GM18951 (cell line): ENCODE measurements around the gene SRGAP3.

Experiments
- POLR2A ChIP-seq: IDR thresholded peaks from 4 replicates; pipeline ENCODE4 v1.6.1; 2011; ENCODE audit warnings: mild to moderate bottlenecking; ENCODE audit not compliant: insufficient read length, insufficient read depth; ENCODE audit errors: extremely low read depth
- in situ Hi-C: fragments of 300-500 bp; cut with MboI; formaldehyde crosslinking; loops from one replicate; pipeline ENCODE4 v1.12.0; 2022; ENCODE audit warnings: low sequenced_read_pairs, mixed read lengths, inconsistent platforms; ENCODE audit not compliant: unreplicated experiment

The SRGAP3 gene

GRCh38 chr3:9021271-9022009, 228.0 kb downstream of the SRGAP3 start:
- TF ChIP-seq POLR2A = no peak
- in situ Hi-C loops = no loop called here

DNA sequence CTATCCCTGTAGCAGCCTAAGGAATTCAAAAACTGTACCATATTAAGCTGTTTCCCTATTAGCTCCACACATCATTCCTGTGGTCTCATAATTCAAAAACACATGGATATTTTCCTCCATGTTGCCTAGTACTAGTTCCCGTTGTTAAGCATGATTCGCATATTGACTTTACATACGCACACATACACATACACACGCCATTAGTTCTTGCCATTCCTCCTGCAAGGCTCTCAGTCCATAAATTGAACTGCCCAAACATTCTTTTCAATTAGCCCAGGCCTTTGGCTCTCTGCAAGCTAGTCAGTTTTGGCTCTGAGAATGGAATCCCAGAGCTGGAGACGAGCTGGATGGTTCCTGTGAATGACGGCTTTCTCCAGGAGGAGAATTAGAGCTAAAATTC, 229.0 kb downstream of the SRGAP3 start:
- no peak for TF ChIP-seq POLR2A
- in situ Hi-C loops = no loop called here

DNA sequence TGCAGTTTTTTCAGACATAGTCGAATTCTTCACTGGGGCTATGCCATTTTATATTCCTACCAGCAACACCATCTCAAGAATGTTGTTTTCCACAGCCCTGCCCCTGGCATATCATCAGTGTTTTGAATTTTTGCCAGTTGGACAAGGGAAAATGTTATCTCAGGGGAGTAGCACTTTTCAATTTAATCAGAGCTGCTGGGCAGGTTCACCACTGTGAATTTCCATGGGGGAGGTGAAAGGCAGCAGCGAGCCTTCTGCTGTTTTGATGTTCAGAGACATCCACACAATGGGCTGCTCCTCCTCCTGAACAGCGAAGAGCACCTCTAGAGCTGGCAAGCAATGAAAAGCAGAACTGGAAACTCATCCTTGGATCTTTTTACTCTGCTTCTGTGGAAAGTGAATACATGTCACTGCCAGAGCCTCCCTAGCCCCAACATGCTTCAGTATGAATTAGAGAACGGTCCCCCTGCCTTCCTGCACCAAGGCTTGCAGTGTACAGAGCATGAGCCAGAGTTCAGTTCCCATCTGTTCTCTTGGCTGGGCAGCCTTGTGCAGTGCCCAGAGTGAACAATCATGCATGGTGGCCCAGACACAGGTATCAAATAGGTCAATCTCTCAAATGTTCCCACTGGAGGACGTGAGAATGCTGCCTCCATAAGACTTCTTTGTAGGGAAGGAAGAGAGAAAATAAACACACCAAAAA, 230.0 kb downstream of the SRGAP3 start:
- TF ChIP-seq POLR2A = no peak
- in situ Hi-C loops = no loop called here

GRCh38 chr3:9015250-9015649, 234.2 kb downstream of the SRGAP3 start:
- in situ Hi-C loops = no loop called here
- TF ChIP-seq POLR2A = no peak

DNA sequence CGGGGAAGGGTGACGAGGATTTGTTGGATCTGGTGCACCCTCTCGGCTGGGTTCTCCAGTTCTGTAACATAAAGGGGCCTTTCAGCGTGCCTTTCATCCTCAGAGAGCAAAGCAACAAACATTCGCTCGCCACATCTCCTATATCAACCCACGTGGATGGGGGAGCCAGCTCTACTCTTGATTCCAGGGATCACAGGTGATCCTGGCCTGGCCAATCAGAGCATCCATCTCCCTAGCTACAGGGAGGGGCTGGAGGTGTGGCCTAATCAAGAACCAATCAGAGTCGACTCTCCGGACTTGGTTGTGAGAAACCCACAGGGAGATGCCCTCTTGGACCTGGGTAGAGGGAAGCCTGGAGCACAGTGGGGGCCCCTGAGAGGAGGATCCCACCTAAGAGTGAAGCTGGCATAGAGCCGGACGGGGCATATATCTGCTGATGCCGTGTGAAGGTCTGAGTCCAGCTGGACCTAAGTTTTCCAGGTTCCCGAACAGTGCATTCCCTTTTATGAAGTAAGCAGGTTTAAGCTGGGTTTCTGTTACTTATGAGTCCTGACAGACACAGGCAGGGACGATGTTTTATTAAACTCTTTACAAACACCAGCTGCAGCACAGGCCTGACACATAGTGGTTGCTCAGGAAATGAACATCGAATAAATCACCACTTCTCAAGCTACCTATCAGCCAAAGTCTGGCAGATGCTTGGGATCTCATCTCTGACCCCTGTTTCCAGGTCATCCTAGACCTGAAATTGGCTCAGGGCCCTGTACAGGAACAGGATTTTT, 235.5 kb downstream of the SRGAP3 start:
- TF ChIP-seq POLR2A = no peak
- in situ Hi-C loops = no loop called here

GRCh38 chr3:9012521-9012920, 236.9 kb downstream of the SRGAP3 start:
- TF ChIP-seq POLR2A = no peak
- in situ Hi-C loops = no loop called here

GRCh38 chr3:9009976-9010545, 239.4 kb downstream of the SRGAP3 start:
- in situ Hi-C loops = no loop called here
- TF ChIP-seq POLR2A = no peak

- in situ Hi-C loops = no loop called here
- no peak for TF ChIP-seq POLR2A
Observed at GRCh38 chr3:9008550-9009255, 240.7 kb downstream of the SRGAP3 start.

- in situ Hi-C loops = no loop called here
Observed at GRCh38 chr3:9007928-9008327, 241.5 kb downstream of the SRGAP3 start.

DNA sequence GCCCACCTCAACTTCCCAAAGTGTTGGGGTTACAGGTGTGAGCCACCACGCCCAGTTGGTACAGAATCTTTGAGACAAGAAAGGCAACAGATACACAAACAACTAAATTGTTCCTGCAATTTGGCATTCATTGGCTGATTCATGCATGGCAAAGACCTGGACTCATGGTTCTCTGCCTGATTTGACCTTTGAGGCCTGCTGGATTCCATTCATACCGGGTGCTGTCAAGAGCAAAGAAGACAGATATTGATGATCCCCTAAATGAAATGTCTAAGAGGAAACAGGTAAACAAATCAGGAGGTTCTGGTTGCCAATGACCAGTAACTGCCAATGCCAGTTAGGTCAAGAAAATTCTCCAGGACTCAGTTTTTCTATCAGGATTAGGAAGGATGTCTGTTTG, 242.2 kb downstream of the SRGAP3 start:
- in situ Hi-C loops = no loop called here
- TF ChIP-seq POLR2A = no peak

More at GRCh38 chr3:9007928-9008327, 241.5 kb downstream of the SRGAP3 start:
- no peak for TF ChIP-seq POLR2A

DNA sequence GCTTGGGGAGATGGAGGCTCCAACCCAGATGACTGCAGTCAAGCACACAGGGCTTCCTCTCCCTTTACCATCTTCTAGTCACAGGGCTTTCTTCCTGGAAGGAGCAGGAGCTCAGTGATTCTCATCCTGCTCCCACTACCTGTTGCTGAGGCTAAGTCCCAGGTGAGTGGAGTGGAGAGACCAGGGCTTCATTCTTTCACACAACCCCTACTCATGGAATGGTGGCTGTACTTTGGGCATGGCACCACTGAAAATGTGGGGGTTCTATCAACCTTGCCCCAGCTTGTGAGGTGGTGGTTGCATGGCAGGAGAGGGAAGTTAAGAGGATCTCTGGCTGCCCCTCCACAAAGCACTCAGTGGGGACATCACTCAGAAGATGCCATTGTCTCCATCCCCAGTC, 249.4 kb downstream of the SRGAP3 start:
- in situ Hi-C loops = no loop called here
- TF ChIP-seq POLR2A = no peak

- in situ Hi-C loops = no loop called here
- TF ChIP-seq POLR2A = no peak
Observed at GRCh38 chr3:8997151-8997550, 252.3 kb downstream of the SRGAP3 start.
